ENCODE measurements around the gene CALML5.

CALML5 gene, protein sequence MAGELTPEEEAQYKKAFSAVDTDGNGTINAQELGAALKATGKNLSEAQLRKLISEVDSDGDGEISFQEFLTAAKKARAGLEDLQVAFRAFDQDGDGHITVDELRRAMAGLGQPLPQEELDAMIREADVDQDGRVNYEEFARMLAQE

DNA sequence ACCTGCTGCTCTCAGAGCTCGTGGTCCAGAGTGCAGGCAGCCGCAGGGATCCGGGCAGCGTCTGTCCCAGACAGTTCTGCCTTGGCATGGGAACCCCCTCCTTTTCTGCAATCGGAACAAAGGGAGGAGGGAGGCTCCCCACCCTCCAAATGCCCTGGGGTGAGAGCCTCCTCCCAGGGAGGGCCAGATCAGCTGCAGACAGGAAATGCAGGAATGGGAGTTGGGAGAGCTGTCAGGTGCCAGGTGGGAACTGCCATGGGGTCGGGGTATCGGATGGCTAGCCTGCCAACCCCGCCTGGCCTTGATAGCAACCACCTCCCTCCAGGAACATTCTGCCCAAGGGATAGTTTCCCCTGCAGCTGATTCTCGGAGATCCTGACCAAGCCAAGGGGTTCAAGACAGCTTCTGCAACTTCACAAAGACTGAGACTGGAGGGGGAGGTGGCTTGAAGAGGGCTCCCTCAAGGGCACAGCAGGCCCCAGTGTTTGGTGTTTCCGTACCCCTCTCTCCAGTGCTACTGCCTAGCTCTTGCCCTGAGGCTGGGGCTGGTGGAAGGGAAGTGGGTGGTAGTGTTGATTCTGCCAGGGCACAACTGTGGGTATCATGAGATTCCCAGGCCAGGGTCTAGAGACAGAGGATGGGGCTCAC, at the start of gene CALML5:
Gene CALML5, minus strand, starts transcription at position 78 of the 648 bp plus-strand sequence. CDS start 132 bp downstream, outside the sequence.
- DNase-seq: no peak

GRCh38 chr10:5547931-5548660, 48.7 kb upstream of the CALML5 start:
- DNase-seq: no peak

- DNase-seq: no peak
Measured at GRCh38 chr10:5547681-5547930, 48.2 kb upstream of the CALML5 start.

GRCh38 chr10:5546891-5547680, 47.7 kb upstream of the CALML5 start:
- DNase-seq: no peak

- no peak for DNase-seq
Measured at GRCh38 chr10:5545778-5546710, 46.7 kb upstream of the CALML5 start.

DNA sequence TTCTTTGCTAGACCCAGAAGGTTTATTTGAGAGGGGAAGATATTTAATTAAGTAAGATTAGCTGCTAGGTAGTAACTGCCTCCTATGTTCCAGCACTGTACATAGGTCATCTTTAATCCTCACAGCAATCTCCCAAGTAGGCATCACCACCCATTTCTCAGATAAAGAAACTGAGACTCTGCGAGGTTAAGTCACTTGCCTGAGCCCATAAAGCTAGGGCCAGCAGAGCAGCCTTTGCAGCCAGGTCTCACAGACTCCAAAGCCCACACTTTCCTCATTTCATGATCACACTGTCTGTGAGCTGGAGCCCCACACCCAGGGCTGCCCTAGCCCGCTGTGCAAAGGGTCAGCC, 46.0 kb upstream of the CALML5 start:
- DNase-seq: no peak

- no peak for DNase-seq
Measured at GRCh38 chr10:5545011-5545410, 45.6 kb upstream of the CALML5 start.

DNA sequence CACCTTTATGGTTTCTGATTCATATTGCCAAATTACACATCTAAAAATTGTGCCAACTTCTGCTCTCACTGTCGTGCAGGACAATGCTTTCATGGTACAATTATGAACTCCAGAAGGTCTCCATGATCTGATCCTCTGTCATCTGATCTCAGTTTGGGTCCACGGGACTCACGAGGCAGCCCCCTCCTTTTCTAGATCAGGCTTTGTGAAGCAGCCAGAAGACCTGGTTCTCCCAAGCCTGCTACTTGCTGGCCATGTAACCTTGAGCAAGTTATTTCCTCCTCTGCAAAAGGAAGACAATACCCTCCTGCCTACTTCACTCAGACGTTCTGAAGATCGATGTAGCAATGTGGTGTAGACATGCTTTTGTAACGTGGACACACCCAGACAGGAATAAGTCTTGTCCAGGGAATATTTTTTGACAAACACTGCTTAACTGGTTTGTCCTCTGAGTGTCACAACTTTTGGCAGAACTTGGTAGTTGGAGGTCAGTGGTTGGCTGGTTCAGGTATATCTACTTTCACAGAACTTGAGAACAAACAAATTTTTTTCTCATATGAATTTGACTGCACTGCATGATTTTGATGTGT, 44.9 kb upstream of the CALML5 start:
- DNase-seq: no peak

DNA sequence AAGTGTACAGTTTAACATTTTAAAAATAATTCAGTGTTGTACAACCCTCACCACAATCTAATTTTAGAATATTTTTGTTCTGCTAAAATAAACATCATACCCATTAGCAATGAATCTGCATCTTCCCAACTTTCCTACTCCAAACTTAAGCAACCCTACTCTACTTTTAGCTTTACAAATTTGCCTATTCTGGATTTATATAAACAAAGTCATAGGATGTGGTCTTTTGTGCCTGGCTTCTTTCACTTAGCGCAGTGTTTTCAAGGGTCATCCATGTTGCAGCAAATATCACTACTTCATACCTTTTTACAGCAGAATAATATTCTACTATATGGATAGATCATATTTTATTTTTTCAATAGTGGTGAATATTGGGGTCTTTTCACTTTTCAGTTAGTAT, 44.3 kb upstream of the CALML5 start:
- no peak for DNase-seq

GRCh38 chr10:5542100-5542499, 42.7 kb upstream of the CALML5 start:
- DNase-seq: no peak

GRCh38 chr10:5540891-5541290, 41.5 kb upstream of the CALML5 start:
- DNase-seq: no peak

GRCh38 chr10:5540080-5540479, 40.7 kb upstream of the CALML5 start:
- DNase-seq: no peak

- DNase-seq: no peak
Measured at GRCh38 chr10:5538892-5539651, 39.7 kb upstream of the CALML5 start.

GRCh38 chr10:5538446-5538845, 39.1 kb upstream of the CALML5 start:
- DNase-seq: no peak

DNA sequence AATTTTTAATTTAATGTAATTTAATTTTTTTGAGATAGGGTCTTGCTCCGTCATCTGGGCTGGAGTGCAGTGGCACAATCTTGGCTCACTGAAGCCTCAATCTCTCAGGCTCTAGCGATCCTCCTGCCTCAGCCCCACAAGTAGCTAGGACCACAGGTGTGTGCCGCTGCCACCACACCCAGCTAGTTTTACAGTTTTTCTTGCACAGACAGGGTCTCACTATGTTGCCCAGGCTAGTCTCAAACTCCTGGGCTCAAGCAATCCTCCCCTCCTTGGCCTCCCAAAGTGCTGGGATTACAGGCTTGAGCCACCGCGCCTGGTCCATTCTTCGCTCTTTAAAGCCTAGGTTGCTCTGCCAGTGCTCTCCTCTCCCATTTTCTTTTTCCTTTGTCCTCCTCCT, 38.3 kb upstream of the CALML5 start:
- DNase-seq: no peak

- DNase-seq: no peak
Measured at GRCh38 chr10:5536486-5537081, 37.2 kb upstream of the CALML5 start.

- DNase-seq: no peak
Measured at GRCh38 chr10:5534880-5535856, 35.8 kb upstream of the CALML5 start.

DNA sequence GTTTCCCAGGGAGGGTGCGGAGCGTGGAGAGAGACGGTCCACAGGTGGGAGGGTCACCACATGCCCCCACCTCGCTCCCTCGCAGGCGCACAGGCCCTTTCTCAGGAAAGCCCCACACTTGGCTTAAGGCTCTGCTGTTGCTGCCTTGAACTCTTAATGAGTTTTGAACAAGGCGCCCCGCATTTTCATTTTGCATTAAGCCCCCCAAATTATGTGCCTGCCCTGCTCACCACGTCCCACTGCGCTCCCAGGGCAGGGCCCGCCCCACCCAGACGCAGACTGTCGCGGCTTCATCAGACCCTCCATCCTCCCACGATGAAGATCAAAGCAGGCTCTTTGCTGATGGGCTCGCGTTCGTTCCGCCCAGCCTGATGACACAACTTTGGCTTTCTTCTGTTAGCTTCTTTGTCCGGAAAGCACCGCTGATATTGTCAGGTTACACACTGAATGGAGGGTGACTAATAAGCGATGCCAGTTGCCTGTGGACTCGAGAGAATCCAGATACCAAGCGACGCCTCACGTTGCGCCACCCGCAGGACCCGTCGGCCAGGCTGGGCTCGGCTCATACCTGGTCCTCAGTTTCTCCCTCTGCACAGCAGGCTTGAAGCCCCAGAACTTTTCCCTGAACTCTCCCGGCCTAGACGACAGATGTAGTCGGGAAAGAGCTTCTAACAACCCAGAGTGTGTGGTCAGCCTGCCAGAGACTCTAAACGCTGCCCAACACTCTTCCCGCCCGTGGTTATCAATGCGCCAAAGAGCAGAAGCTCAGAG, 34.9 kb upstream of the CALML5 start:
- DNase-seq: no peak

DNA sequence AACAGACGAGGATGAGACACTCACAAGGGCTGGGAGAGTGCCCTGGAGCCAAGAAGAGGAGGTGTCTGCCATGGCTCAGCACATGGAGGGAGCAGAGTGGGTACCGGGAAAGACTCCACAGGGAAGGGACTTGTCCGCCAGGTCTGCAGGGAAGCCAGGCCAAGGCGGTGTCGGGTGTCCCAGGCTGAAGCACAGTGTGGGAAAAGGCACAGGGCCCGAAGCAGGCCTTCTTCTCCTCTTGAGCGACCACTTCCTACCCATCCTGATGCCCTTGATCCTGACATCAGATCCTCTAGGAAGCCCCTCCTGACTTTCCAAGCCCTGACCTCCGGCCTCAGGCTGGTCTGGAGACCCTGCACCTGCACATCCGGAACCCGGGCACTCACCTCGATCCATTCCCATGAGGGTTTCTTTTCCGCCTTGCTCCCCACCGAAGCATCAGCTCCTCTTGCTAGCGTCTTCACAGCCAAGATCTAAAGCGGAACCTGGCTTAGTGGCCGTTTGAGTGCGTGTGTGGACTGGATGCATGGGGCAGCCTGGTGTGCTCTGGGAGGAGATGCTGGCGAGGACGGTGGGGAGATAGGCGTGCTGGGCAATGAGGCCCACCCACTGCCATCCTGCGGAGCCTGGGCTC, 33.8 kb upstream of the CALML5 start:
- no peak for DNase-seq

All from CD4-positive, alpha-beta T cell treated with Interleukin-10 for 1 hour (primary cell).